CD4-positive, alpha-beta T cell treated with Interferon alpha-2 for 1 hour (primary cell): ENCODE results near the gene MRPS7.
A peak's percentile ranks its signal among the peaks of the same experiment; 100 is the strongest.

Experiments
- DNase-seq, 2 donors: peaks; one replicate each; pipeline ENCODE4 v3.0.0-alpha.2; 2020 to 2022

The MRPS7 gene

DNA sequence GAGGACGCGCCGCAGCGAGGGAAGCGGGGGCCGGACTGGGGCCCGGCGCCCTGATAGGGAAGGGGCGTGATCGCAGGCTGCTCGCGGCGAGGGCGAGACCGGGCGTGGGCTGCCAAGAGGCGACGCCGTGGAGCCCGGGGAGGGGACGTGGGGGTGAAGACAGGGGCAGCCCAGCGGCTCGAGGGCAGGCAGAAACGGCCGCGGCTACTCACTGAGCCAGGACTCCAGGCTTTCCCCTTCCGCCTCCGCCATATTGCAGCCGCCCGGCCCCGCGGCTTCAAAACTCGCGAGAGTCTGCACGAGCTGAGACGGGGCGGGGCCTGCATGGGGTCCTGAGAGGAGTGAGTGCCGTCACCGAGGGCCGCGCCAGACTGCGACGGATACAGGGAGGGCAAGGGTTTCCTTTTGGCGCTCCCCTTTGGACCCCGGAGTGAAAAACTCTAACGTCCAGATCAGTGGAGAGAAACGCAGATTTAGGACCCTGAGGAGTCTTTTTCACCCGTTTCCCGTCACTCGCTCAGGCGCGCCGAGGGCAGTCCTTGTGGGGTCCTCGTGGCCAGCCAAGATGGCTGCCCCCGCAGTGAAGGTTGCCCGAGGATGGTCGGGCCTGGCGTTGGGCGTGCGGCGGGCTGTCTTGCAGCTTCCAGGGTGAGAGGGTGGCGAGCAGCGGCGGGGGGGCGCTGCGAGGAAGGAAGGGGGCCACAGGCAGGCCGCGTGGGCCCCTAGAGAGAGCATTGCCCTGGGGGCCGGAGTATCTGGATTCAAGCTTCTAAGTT is at the start of gene MRPS7, which contains the start of gene GGA3:
Gene MRPS7, plus strand, starts transcription at position 544 of the 776 bp plus-strand sequence. Its CDS starts 22 bp downstream, at position 566.
Gene GGA3, minus strand, starts transcription at position 271 of the 776 bp plus-strand sequence. Its CDS starts 19 bp downstream, at position 252.
- peak; percentile 94 to 97 for DNase-seq

- no peak for DNase-seq
These were observed 43.5 kb upstream of the MRPS7 start for GRCh38 chr17:75218131-75218530.

GRCh38 chr17:75219815-75220214 is 41.9 kb upstream of the MRPS7 start:
- no peak for DNase-seq

DNA sequence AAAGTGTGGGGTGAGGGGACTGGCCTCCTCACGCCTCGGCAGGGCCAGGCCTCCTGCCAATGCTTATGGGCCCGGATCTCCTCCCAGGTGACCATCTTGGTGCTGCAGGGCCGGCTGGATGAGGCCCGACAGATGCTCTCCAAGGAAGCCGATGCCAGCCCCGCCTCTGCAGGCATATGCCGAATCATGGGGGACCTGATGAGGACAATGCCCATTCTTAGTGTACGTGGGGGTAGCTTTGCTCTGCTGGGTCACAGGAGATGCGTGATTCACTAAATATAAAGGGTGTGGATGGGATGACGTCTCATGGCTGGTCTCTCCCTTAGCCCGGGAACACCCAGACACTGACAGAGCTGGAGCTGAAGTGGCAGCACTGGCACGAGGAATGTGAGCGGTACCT is 36.7 kb upstream of the MRPS7 start:
- no peak for DNase-seq

- DNase-seq, result no peak
These were observed 34.0 kb upstream of the MRPS7 start for GRCh38 chr17:75227729-75228128.

- DNase-seq, result peak in 1 of 2 donors; percentile 15
These were observed 33.4 kb upstream of the MRPS7 start for GRCh38 chr17:75228305-75228704.

DNA sequence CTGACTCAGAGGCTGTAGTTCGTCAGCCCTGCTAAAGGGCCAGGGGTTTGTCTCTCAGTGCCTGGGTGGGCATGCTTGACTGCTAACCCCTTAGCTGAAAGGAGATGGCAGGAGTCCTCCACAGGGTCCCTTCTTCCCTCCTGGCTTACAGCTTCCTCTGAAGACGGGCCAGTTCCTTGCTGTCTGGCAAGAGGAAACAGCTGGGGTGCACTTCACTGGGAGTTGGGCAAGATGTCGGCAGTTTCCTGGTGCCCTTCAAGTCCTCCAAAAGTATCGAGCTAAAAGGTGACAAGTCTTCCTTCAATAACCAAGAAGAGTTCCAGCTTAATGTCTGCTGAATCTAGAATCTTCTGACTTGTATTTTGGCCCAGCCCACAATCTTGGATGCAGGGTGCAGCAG is 32.8 kb upstream of the MRPS7 start:
- DNase-seq, result no peak

- DNase-seq, result no peak
These were observed 30.6 kb upstream of the MRPS7 start for GRCh38 chr17:75231071-75231470.

DNA sequence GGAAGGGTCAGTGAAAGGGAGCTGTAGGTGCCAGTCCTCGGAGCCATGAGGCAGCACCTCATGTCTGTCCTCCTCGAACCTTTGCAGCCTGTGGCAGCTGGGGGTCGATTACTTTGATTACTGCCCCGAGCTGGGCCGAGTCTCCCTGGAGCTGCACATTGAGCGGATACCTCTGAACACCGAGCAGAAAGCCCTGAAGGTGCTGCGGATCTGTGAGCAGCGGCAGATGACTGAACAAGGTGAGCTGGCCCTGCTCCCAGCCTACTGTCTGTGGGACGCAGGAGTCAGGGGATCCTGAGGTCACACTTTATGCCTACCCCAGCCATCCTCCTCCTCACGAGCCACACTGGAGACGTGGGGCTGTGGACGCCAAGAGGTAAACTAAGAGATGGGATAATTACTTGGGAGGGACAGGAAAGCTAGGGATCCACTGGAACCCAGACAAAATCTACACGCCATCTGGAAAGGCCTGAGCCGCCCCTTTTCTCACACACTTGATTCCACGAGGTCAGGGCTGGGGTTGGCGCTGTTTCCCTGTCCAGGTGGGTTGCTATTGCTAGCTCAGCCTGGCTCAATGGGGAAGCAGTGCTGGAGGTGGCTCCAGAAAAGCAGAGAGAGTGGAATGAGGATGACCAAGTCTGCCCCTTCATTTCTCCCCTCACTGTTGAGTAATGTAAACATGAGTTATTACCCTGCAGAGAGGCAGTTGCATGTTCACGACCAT is 29.8 kb upstream of the MRPS7 start:
- DNase-seq, result no peak

GRCh38 chr17:75232786-75233185 is 28.9 kb upstream of the MRPS7 start:
- DNase-seq, result no peak

DNA sequence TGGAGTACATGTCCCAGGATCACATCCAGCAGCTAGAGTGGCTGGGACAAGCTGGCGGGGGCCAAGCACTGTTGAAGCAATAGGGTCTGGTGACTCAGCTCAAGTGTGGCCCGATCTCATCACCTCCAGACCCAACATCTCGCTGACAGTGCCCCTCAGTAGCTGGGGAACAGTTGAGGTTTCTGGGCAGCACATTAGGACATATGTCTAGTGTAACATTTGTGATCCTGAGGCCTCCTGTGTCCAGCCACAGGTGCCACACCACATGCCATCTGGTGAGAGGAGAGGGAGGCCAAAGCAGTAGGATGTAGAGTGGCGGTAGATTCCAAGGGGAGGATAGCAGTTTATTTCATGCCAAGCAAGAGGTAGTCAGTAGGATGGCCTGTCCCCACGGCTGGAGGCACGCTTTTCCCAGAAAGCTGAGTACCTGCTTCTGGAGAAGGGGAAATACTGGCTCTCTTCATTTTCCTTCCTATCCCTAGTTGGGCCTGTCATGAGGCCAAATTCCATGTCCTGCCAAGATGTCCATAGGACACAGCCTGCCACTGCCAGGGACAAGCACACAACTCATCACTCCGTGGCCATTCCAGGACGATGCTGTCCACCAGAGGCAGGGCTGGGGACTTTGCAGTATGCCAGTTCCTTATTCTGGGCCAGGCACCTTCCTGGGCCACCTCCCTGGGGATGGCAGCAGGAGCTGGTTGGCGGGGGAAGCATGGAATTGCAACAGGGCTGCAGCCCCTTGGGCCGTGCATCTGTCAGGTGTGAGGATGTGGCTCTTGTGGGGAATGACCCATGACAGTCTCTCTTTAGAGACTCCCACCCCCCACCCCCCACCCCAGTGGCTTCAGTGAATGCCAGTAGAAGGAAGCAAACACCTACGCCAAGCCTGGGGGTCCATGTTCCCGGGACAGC is 24.3 kb upstream of the MRPS7 start:
- DNase-seq, result no peak

DNA sequence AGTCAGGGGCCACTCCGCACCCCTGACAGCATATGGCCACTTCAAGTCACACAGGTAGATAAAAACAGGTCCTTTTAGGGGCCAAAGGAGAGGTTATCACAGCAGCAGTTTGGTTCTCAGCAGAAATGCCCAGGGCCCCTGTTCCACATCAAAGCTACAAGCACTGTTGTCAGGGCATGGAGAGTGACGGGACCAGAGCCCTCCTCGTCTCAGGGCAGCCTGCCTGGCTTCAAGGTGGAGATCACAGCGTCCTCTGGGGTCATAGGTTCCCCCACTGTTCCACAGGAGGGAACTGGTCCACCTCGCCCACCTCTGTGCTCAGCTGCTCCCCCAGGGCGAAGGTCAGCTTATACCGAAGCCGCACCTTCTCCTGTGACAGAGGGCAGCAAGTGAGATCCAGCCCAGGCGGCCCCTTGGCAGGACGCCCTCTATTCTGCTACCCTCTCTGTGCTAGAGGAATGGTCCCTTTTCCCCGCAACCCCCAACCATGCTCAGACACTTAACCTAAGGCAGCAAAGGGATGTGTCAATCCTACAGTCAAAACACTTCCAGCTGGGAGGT is 23.6 kb upstream of the MRPS7 start:
- no peak for DNase-seq

DNA sequence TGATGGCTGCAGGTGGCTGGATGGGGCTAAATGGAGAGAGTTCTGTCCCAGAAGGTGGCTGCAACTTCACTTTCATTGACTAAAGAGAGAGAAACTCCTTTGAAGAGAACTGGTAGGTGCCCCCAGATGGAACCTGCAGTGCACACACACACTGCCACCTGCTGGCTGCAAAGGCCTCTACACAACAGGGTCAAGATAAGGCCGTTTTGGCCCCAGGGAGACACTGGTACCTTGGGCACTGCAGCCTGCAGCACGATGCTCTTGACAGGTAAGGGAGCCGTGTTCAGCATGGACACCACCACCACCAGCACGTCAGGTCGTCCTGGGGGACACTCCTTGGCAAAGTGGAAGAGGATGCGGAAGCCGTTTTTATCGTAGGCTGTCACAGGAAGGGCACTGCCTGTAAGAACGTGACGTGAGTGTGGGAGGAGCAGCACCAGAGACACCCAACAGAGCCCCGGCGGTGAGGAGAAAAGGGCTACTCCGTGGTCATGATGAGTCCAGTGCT is 22.9 kb upstream of the MRPS7 start:
- DNase-seq, result peak; percentile 61 to 70

DNA sequence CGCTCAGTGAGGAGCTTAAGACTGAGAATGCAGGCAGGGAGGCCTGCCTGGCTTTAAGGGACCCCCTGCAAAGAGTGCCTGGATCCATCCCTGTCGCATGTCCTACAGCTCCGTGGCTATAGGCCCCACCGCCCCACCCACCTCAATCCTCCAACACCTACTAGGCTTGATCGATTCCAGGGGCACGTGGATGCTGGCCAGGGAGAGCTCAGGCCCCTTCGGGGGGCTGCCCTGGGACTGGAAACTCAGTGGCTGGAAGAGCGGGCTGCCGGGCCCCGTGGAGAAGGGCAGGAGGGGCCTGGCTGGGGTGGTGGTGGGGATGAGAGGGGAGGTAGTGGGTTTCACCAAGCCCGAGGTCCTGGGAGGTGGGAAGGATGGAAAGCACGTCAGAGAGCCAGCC is 22.5 kb upstream of the MRPS7 start:
- no peak for DNase-seq

DNA sequence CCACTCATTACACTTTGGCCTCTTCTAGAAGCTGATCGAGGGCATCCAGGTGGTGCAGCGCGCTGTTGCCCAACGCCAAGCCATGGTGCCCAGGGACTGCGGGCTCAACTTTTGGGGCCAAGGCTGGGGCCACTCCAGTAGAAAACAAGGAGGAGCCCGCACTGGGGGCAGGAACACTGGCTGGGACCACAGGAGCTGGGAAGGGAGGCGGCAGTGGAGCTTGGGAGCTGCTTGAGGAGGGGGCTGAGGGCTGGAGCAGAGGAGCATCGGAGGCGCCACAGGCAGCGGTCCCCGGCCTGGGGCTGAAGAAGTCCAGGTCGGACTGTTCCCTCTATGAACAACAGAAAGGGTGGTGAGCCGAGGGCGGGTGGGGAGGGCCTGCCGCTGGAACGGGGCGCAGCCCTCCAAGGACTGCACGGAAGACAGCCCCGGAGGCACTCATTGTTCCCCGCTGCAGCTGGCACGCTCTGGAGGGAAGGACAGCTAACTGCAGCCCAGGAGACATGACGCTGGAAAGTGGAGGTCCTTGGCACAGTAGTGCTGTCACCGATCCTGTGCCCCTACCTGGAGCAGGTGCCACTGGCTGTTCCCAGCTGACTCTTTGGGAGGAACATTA is 21.8 kb upstream of the MRPS7 start:
- no peak for DNase-seq

- peak in 1 of 2 donors; percentile 12 for DNase-seq
These were observed 21.1 kb upstream of the MRPS7 start for GRCh38 chr17:75240394-75241142.

GRCh38 chr17:75241143-75241430 is 20.6 kb upstream of the MRPS7 start:
- DNase-seq, result no peak

DNA sequence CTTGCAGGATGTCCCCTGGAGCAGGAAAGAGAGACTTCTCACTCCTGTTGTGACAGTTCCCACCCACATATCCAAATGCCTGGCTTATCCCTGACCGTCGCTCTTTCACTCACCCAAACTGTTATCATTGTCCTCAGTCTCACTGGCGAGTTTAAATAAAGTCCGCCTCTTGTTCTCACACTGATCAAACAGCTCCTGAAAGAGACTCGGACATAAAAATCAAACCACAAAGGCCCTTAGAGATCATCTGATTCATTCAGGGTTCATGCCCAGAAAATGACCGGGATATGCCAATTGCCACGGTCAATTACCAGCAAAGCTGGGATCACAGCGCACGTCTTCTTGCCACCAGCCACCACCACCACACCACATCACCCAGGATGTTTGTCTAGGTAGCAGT is 20.2 kb upstream of the MRPS7 start:
- DNase-seq, result no peak

GRCh38 chr17:75241996-75242460 is 19.7 kb upstream of the MRPS7 start:
- no peak for DNase-seq

DNA sequence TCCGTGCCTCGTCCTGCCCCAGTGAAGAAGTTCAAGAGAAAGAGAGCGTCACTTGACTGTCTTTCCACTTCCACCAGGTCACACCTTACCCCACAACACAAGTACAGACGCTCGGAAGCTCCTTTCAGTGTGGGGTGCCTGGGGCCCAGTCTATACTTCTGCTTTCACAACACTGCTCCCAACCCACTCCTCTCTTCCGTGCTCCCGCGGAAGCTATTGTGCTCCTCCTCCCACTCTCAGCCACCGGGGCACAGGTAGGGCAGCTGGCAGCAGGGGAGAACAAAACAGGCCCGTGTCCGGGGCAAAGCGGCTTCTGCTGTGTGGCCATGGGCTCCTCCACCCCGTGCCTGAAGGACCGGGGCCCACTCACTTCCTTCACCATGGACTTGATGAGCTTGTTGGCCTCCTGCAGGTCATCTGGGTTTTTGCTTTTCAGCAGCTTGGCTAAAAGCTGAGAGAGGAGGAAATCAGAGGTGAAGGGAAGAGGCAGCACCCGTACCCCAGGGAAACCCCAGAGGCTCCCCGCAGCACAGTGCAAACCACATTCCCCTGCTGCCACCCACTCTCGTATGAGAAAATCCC is 19.1 kb upstream of the MRPS7 start:
- peak; percentile 36 to 66 for DNase-seq
